T-helper 2 cell (primary cell): ENCODE data around the gene PFDN2.

Source experiments
- DNase-seq, 5 experiments: peaks; one replicate each; pipeline versions ENCODE4 v3.0.0 to v3.0.0-alpha.2; 2012 to 2022

Gene PFDN2

DNA sequence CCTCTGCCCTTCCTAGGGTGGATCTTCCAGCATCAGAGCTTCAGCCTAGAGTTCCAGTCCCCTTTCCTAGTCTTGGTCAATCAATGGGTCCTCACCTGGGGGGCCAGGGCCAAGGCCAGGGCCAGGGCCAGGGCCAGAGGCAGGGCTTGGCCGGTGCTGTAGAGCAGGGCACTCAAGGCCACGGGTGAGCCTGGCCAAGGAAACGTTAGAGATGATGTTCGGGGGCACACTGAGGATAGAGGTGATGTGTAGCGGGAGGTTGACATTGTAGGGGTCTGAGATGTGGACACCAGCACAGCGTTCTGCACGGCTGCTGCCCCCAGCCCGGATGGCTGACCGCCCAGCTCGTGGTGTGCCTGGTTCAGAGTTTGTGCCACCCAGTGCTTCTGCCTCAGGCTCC is 66.6 kb downstream of the PFDN2 start:
- no peak for DNase-seq
